Upper lobe of right lung (tissue), 1 donor: ENCODE results near the gene MLLT11. TPM values are rescaled to one million over a fixed set of nuclear protein-coding genes. Genes with fewer than 3 reads are reported as not detected.
"Not testable (repeated sequence)": the region's sequence is repeated elsewhere in the genome, so short reads cannot be mapped to it uniquely, and the experiment has no call there.

Source experiments
- ATAC-seq: fragments of 200-7000 bp; cut with Tn5 transposase; one replicate; pipeline ENCODE4 v1.9.1; 2020; ENCODE audit warnings: mild to moderate bottlenecking, moderate library complexity
- DNase-seq: peaks from one replicate; pipeline ENCODE4 v3.0.0-alpha.2; 2020
- H3K27ac ChIP-seq: fragments of 200-600 bp; one replicate; pipeline ENCODE4 v1.8.0; 2022
- H3K27me3 ChIP-seq: fragments of 200-600 bp; one replicate; pipeline ENCODE4 v1.8.0; 2022; ENCODE audit warnings: mild to moderate bottlenecking
- H3K36me3 ChIP-seq: fragments of 200-600 bp; one replicate; pipeline ENCODE4 v1.8.0; 2022
- H3K4me1 ChIP-seq: fragments of 200-600 bp; one replicate; pipeline ENCODE4 v1.8.0; 2022
- H3K4me3 ChIP-seq: fragments of 200-600 bp; one replicate; pipeline ENCODE4 v1.8.0; 2022; ENCODE audit warnings: mild to moderate bottlenecking
- H3K9me3 ChIP-seq: fragments of 200-600 bp; one replicate; pipeline ENCODE4 v1.8.0; 2022
- intact Hi-C: fragments of 100-400 bp; cut with DNase I; formaldehyde crosslinking; loops from one replicate; pipeline ENCODE4 v1.11.0; 2022
- total RNA-seq: library from RNA; stranded (reverse); fragmentation: NEBNext Ultra II Directional; extraction: Animal tissue kit (Norgen Biotek cat#: 25700); gene quantifications from one replicate; pipeline ENCODE4 v1.2.1, GENCODE V29; 2021
- TF ChIP-seq, protein P1 (sequence below): fragments of 200-600 bp; IDR thresholded peaks from one replicate; pipeline ENCODE4 v1.8.0; 2022; ENCODE audit warnings: antibody characterized with exemption
- donor health status: DM: no; HTN: yes; CAD: no; lungs with severe emphysema.

The MLLT11 gene
- total RNA-seq, 1 donor from 2014 or later = 0.72 TPM

- intact Hi-C loops = no loop called here
- ATAC-seq = no peak
- DNase-seq = no peak
Observed at GRCh38 chr1:151085953-151086559, 25.9 kb downstream of the MLLT11 start.

DNA sequence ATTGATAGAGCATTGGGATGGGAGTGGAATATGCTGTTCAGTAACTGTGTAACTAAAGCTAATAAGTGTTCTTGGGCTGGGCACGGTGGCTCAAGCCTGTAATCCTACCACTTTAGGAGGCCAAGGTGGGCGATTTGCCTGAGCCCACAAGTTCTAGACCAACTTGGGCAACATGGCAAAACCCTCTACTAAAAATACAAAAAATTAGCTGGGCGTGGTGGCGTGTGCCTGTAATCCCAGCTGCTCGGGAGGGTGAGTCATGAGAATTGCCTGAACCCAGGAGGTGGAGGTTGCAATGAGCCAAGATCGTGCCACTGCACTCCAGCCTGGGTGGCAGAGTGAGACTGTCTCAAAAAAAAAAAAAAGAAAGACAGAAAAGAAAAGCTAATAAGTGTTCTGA is 37.2 kb downstream of the MLLT11 start:
- intact Hi-C loops, H3K9me3 ChIP-seq, H3K4me3 ChIP-seq, ATAC-seq, H3K4me1 ChIP-seq, H3K36me3 ChIP-seq, H3K27ac ChIP-seq, H3K27me3 ChIP-seq: not testable (repeated sequence)
- DNase-seq = peak; percentile 10

More at GRCh38 chr1:151085953-151086559, 25.9 kb downstream of the MLLT11 start:
- Histone ChIP-seq H3K27me3 (no peaks in the 10 kb centered on the region), H3K4me1 (no peaks in the 10 kb centered on the region), H3K27ac (no peak overlapping the region), H3K36me3 (no peaks in the 10 kb centered on the region), H3K9me3 (no peaks in the 10 kb centered on the region), H3K4me3 (no peak overlapping the region)
- TF ChIP-seq, protein P1, sequence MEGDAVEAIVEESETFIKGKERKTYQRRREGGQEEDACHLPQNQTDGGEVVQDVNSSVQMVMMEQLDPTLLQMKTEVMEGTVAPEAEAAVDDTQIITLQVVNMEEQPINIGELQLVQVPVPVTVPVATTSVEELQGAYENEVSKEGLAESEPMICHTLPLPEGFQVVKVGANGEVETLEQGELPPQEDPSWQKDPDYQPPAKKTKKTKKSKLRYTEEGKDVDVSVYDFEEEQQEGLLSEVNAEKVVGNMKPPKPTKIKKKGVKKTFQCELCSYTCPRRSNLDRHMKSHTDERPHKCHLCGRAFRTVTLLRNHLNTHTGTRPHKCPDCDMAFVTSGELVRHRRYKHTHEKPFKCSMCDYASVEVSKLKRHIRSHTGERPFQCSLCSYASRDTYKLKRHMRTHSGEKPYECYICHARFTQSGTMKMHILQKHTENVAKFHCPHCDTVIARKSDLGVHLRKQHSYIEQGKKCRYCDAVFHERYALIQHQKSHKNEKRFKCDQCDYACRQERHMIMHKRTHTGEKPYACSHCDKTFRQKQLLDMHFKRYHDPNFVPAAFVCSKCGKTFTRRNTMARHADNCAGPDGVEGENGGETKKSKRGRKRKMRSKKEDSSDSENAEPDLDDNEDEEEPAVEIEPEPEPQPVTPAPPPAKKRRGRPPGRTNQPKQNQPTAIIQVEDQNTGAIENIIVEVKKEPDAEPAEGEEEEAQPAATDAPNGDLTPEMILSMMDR = no peak

DNA sequence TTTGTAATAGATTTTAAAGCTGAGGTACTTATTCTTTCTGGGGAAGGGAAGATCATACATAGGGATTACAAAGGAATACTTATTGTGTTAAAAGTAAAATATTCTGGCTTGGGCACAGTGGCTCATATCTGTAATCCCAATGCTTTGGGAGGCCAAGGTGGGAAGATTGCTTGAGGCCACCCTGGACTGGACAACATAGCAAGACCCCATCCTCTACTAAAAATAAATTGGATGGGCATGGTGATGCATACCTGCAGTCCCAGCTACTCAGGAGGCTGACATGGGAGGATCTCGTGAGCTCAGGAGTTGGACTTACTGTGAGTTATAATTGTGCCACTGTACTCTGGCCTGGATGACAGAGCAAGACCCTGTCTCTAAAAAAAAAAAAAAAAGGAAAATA is 37.9 kb downstream of the MLLT11 start:
- Histone ChIP-seq H3K27me3 (no peaks in the 10 kb centered on the region), H3K4me1 (no peaks in the 10 kb centered on the region), H3K27ac (no peak overlapping the region), H3K4me3 (no peak overlapping the region), H3K36me3 (peaks cover under 1% of the 10 kb centered on the region), H3K9me3 (no peaks in the 10 kb centered on the region)
- TF ChIP-seq, protein P1 = no peak
- ATAC-seq = no peak
- intact Hi-C loops = no loop called here
- no peak for DNase-seq

GRCh38 chr1:151104630-151105029 is 44.4 kb downstream of the MLLT11 start:
- DNase-seq (no peak), ATAC-seq (no peak)
- Histone ChIP-seq H3K36me3 (peaks cover 28% of the 10 kb centered on the region), H3K4me3 (no peak overlapping the region), H3K4me1 (no peaks in the 10 kb centered on the region), H3K27me3 (no peaks in the 10 kb centered on the region), H3K27ac (no peak overlapping the region), H3K9me3 (no peaks in the 10 kb centered on the region)
- intact Hi-C loops = loop anchor here (5.0 kb wide), 1 partner anchor 53 kb away; the partner anchor contains the start of gene TNFAIP8L2
- TF ChIP-seq, protein P1 = no peak

- Histone ChIP-seq H3K4me1 (no peaks in the 10 kb centered on the region), H3K27me3 (no peaks in the 10 kb centered on the region), H3K27ac (no peak overlapping the region), H3K4me3 (no peak overlapping the region), H3K36me3 (peaks cover 28% of the 10 kb centered on the region), H3K9me3 (no peaks in the 10 kb centered on the region)
- intact Hi-C loops = no loop called here
- ATAC-seq (no peak), DNase-seq (no peak)
- TF ChIP-seq, protein P1 = no peak
Observed at GRCh38 chr1:151106894-151107293, 46.7 kb downstream of the MLLT11 start.

DNA sequence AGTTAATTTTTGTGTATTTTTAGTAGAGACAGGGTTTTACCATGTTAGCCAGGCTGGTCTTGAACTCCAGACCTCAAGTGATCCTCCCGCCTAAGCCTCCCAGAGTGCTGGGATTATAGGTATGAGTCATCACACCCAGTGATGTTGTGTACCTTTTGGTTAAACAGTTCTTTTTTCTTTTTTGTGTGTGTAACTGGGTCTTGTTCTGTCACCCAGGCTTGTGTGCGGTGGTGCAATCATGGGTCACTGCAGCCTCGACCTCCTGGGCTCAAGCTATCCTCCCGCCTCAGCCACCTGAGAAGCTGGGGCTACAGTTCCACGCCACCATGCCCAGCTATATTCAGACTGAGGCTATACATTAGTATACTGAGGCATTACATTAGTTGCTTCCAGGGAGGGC is 48.1 kb downstream of the MLLT11 start:
- peaks cover 26% of the 10 kb centered on the region for H3K36me3 ChIP-seq
- intact Hi-C loops = no loop called here

More for the DNA sequence above, 48.1 kb downstream of the MLLT11 start:
- no peak for DNase-seq
- Histone ChIP-seq H3K4me3 (no peak overlapping the region), H3K27me3 (no peaks in the 10 kb centered on the region), H3K9me3 (no peaks in the 10 kb centered on the region), H3K27ac (no peak overlapping the region), H3K4me1 (no peaks in the 10 kb centered on the region)
- TF ChIP-seq, protein P1 = no peak
- ATAC-seq = no peak
